ENCODE measurements around the gene DGAT2L6.
"Not testable (repeated sequence)": the region's sequence is repeated elsewhere in the genome, so short reads cannot be mapped to it uniquely, and the experiment has no call there.

The DGAT2L6 gene

DNA sequence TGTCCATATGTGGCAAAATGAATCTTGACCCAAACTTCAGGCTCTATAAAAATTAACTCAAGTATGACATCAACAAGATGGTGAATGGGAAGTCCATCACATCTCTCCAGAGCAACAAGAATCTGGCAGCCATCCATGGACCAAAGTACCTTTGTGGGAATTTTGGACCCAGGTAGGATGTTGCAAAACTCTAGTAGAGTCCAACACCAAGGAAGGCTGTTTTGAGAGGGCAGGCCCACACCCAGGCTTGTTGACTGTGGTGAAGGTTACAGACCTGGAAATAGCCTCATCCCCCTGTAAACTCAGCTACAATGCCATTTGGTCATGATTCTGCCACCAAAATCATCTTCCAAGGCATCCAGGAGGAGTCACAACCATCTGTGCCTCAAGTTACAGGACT lies 12.9 kb downstream of the DGAT2L6 start:
- no peak for DNase-seq (ENCODE audit: low read depth)
- TF ChIP-seq CTCF (IDR thresholded peaks at IDR 0.05; ENCODE audit: low read depth, low read length, missing control alignments), result no peak
- H3K4me3 ChIP-seq (ENCODE audit: low read depth, low read length), result no peak overlapping the region

- peak; percentile 60 for TF ChIP-seq CTCF (IDR thresholded peaks at IDR 0.05; ENCODE audit: low read depth, low read length, missing control alignments)
- no peak overlapping the region for H3K4me3 ChIP-seq (ENCODE audit: low read depth, low read length)
- DNase-seq (ENCODE audit: low read depth), result peak; percentile 19
These were observed 19.9 kb downstream of the DGAT2L6 start for GRCh38 chrX:70196961-70197720.

GRCh38 chrX:70201732-70202131 lies 24.4 kb downstream of the DGAT2L6 start:
- no peak for DNase-seq (ENCODE audit: low read depth)
- TF ChIP-seq CTCF (IDR thresholded peaks at IDR 0.05; ENCODE audit: low read depth, low read length, missing control alignments), result no peak
- H3K4me3 ChIP-seq (ENCODE audit: low read depth, low read length), result no peak overlapping the region

DNA sequence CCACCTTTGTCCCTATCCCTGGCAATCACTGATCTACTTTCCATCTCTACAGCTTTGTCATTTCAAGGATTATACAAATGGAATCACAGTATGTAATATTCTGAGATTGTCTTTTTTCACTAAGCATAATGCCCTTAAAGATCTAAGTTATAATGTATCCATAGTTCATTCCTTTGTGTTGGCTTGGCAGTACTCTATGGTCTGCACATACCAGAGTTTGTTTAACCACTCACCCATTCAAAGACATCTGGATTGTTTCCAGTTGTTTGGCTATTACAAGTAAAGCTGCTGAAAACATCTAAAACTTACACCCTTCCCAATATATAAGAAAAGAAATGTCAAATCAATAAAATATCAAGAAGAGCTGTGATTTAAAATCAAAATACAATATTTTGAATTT lies 31.2 kb downstream of the DGAT2L6 start:
- no peak overlapping the region for H3K4me3 ChIP-seq (ENCODE audit: low read depth, low read length)
- no peak for TF ChIP-seq CTCF (IDR thresholded peaks at IDR 0.05; ENCODE audit: low read depth, low read length, missing control alignments)
- DNase-seq (ENCODE audit: low read depth), result no peak

GRCh38 chrX:70209570-70209969 lies 32.3 kb downstream of the DGAT2L6 start:
- H3K4me3 ChIP-seq (ENCODE audit: low read depth, low read length); DNase-seq (ENCODE audit: low read depth): not testable (repeated sequence)

DNA sequence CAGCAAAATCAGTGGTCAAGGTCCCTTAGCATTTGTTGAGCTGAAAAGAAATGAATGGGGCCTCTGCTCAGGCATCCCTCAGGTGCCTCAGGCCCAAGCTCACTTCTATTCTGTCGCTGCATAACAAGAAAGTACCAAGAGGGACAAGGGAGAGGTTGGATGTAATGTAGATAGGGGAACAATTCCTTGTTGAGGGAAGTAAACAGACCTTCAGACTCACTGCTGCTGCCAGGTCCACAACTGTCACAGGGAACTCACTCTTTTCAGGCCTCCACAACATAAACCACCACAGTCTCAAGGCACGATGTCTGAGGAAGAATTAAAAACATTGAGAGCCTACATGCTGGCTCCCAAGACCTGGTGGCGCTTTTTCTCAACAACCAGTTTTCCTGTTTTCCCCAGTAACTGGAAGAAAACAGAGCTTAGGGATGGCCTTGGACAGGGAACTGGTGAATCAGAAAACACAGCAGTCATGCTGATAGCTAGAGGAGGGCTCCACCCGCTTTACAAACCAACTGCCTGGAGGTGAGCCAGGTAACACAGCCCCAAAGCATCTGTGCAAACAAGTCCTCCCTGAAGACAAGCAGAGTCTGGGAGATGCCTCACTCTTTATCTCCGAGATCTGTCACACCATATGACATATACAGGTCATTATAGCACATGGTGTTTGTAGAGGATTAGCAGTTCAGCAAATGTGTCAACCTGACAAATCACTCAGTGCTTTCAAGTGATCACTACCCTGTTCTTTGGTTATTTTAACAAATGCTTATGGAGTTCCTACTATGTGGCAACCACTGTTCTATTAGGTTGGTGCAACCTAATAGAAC lies 42.9 kb downstream of the DGAT2L6 start:
- no peak overlapping the region for H3K4me3 ChIP-seq (ENCODE audit: low read depth, low read length)
- TF ChIP-seq CTCF (IDR thresholded peaks at IDR 0.05; ENCODE audit: low read depth, low read length, missing control alignments), result no peak
- DNase-seq (ENCODE audit: low read depth), result no peak

DNA sequence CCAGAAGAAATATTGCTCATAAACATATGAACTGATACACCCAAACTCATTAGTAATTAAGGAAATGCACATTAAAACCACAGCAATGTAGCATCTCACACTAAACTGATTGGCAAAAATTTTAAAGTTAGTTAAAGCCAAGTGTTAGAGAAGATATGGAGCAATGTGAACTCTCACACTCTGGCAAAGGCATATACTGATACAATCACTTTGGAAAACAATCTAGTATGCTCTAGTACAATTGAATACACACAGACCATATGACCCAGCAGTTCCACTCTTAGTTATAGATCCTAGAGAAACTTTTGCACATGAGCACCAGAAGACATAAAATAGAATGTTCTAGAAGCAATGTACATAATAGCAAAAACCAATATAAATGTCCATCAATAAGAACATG lies 48.8 kb downstream of the DGAT2L6 start:
- no peak for DNase-seq (ENCODE audit: low read depth)
- TF ChIP-seq CTCF (IDR thresholded peaks at IDR 0.05; ENCODE audit: low read depth, low read length, missing control alignments), result no peak
- H3K4me3 ChIP-seq (ENCODE audit: low read depth, low read length), result no peak overlapping the region

All from GM12864 (cell line).